ELR (cell line): ENCODE measurements around the gene ADRA2C.
A peak's percentile ranks its signal among the peaks of the same experiment; 100 is the strongest.

ENCODE experiments used
- DNase-seq: peaks from one replicate; pipeline ENCODE4 v3.0.0-alpha.2; 2015; ENCODE audit warnings: low read depth

Gene ADRA2C

DNA sequence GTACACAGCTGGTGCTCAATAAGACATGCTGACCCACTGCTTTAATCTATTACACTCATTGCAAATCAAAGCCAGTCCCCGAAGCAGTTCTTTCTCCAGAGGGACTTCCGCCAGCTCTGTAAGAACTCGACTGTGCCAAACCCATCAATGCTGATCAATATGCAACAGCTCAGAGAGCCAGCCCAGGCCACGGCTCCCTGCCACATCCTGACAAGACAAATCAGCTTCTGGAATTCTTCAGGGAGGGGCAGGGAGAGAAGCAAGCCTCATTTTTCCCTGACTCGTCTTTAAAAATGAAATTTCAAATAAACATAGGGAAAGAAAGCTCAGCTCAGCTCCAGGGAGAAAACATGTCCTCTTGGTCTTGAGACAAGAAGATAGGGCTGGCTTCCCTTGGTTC is 5.3 kb upstream of the ADRA2C start:
- DNase-seq = no peak

DNA sequence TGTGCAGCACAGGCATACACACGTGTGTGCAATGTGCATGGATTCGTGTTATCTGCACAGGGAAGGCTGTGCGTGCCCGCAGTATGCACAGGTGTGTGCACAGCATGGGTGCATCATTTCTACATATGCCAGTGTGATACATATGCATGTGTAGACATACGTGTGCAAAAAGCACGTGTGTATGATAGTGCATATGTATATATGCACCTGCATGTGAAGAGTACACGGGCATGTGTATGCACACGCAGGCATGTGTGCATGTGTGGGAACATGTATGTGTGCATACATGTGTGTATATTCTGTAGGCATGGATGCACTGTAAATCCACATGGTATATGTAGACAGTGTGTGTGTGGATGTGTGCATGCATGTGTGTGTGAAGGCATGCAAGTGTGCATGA is 3.9 kb upstream of the ADRA2C start:
- no peak for DNase-seq

- no peak for DNase-seq
These were observed 3.2 kb upstream of the ADRA2C start for GRCh38 chr4:3762753-3763549.

GRCh38 chr4:3765271-3766035 is 732 bp upstream of the ADRA2C start:
- DNase-seq = peak; percentile 34

- DNase-seq = no peak
These were observed 792 bp downstream of the ADRA2C start for GRCh38 chr4:3766785-3767569.

DNA sequence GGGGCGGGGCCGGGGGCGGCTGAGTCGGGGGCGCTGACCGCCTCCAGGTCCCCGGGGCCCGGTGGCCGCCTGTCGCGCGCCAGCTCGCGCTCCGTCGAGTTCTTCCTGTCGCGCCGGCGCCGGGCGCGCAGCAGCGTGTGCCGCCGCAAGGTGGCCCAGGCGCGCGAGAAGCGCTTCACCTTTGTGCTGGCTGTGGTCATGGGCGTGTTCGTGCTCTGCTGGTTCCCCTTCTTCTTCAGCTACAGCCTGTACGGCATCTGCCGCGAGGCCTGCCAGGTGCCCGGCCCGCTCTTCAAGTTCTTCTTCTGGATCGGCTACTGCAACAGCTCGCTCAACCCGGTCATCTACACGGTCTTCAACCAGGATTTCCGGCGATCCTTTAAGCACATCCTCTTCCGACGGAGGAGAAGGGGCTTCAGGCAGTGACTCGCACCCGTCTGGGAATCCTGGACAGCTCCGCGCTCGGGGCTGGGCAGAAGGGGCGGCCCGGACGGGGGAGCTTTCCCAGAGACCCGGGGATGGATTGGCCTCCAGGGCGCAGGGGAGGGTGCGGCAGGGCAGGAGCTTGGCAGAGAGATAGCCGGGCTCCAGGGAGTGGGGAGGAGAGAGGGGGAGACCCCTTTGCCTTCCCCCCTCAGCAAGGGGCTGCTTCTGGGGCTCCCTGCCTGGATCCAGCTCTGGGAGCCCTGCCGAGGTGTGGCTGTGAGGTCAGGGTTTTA is 1.5 kb downstream of the ADRA2C start:
- no peak for DNase-seq

- no peak for DNase-seq
These were observed 2.9 kb downstream of the ADRA2C start for GRCh38 chr4:3768842-3769641.

- no peak for DNase-seq
These were observed 3.5 kb downstream of the ADRA2C start for GRCh38 chr4:3769642-3770184.

- DNase-seq = no peak
These were observed 4.4 kb downstream of the ADRA2C start for GRCh38 chr4:3770323-3771163.

DNA sequence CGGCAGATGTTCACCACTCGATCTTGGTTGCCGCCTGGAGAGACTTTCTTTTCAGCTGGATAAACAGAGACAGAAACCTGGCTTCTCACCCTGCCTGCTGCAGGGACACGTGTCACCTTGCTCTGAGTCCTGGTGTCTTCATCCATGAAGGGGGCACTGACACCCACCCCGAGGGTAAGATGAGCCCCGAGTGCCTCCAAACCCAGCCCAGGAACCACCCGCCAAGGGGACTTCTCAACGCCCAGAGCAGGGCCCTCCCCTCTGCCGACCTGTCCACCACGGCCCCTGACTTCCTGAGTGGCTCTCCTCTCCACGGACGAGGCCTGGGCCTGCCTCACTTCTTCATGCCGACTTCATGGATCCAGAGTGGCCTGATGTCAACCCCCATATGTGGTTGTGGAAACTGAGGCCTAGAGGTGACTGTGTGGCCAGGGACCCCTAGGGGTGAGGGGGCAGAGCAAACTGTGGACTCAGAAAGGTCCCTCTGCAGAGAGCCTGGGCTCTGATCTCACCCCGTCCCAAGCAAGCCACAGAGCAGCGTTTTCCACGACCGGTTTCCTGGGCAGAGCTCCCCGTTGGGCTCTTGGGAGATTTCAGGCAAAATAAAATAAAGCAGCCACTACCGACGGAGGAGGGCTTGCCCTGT is 5.1 kb downstream of the ADRA2C start:
- no peak for DNase-seq

GRCh38 chr4:3771939-3772495 is 5.8 kb downstream of the ADRA2C start:
- DNase-seq = no peak

- no peak for DNase-seq
These were observed 6.4 kb downstream of the ADRA2C start for GRCh38 chr4:3772632-3773031.

- no peak for DNase-seq
These were observed 7.4 kb downstream of the ADRA2C start for GRCh38 chr4:3773552-3774001.

DNA sequence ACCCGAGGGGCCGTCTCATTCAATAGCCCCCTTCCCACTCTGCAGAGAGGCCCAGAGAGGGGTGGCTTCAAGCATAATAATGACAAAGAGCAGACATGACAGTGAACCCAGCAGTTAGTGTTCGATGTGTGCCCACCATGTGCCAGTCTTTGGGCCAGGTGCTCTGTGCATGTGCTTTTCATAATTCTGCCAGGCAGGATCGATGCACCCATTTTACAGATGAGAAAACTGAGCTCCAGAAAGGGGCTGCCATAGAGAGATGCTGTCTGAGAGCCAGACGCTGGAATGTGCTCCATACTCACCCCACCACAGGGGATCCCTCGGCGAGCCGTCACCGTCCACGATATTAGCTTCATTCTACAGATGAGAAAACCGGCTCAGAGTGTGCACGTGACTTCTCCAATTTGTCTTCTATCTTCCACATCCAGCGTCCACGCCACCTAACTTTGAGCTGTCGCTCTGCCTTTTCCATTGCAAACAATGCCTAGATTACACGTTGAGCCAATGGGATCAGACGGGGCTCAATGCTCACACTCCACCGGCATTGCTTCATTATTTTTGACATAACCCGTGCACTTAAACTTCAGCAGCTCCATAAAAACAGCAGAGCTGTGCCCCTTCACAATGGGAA is 8.2 kb downstream of the ADRA2C start:
- DNase-seq = no peak

DNA sequence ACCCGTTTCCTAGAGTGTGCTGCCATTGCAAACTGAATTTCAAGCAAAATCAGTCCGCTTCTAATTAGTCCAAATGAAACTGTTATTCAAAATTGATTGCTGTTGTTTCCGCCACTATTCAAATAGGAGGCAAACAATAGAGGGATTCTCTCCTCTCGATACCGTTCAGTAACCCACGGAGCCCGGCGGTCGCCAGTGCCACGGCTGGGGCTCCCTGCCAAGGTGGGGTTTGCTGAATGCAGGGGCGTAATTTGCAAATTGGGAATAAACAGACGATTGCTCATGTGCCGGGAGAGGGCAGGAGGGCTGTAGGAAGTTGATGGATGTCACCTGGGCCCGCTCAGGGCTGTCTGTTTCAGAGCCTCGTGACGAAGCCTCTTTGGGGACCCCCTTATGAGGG is 8.8 kb downstream of the ADRA2C start:
- no peak for DNase-seq

DNA sequence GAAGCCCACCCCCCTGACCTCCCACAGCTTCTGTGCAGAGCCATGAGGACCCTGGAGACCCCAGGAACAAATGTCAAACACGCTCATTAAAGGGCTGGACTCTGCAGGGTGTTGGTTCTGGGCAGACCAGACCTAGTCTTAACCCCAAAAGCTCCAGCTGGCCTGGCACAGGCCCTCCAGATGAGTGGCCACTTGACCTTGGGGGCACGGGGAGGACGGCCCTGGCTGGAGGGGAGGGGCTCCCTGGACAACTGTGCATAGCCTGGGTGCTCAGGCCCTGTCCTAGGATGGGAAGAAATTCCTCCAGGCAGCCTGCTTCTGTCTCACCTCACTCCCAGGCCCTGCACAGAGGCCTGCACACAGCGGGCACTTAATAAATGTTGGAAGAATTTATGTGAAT is 9.4 kb downstream of the ADRA2C start:
- DNase-seq = no peak

DNA sequence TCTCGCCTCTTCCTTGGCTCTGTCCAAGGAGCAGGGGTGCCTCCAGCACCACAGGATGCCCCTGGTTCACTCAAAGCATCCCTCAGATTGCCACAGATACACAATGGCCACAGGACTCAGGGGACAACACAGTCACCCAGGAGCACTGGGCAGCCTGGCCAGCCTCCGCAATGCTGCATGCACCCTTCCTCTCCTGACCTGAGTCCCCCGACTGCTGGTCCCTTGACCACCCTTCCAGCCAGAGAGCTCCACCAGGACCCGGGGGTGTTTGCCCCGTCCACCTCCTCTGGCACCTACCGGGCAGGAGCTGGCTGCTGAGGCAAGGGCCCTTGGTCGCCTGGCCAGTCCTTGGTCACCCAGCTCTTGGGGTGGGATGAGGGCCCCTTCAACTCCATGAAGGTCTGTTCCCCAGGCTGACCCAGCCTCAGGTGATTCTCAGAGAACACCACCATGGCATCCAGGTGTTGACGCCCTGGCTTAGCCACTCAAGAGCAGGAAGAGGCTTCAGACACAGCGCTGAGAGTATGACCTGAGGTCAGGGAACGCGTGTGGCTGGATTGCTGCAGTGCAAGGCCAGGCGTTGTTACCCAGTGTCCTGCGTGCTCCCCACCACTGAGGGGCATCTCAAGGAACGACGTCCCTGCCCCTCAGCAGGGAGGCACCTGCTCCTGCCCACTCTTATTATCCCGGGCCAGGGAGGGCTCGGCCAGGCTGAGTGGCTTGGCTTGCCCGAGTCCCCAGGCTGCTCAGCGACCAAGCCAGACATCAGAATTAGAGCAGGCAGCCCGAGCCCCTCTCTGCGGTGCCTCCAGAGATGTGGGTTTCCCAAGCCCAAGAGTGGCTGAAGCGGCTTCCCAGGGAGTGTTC is 10.2 kb downstream of the ADRA2C start:
- no peak for DNase-seq

DNA sequence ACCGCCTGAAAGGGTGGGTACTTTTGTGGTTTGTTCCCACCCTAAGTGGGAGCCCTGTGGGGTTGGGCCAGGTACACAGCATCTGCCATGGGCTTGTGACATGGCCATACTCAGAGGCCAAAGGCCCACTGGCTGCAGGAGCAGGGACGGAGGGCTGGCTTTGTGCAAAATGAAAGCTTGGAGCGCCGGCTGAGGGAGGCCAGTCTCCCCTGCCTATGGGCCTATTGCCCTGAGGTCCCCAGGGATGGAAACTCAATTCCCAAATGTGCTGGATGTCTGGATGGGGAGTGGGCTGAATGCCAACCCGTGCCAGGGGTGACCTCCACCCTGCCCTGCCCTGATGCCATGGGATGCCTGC is 10.8 kb downstream of the ADRA2C start:
- DNase-seq = no peak
